Islet of Langerhans (tissue), 1 donor: Measurements from ENCODE around the gene EPHA7.

Source experiments
- FAIRE-seq: peaks from one replicate; lab custom pipeline; 2011; peaks lifted over from hg19 to GRCh38; lab: Jason Lieb, UNC

The EPHA7 gene

GRCh38 chr6:93419304-93420162 lies at the start of gene EPHA7:
TSS of gene EPHA7 (minus strand) at chr6:93419559. CDS start at chr6:93419341, 218 bp downstream.
- FAIRE-seq = no peak

- FAIRE-seq = no peak
Measured at GRCh38 chr6:93468291-93468690, 48.9 kb upstream of the EPHA7 start.

GRCh38 chr6:93454533-93454932 lies 35.2 kb upstream of the EPHA7 start:
- no peak for FAIRE-seq

- FAIRE-seq = no peak
Measured at GRCh38 chr6:93453956-93454355, 34.6 kb upstream of the EPHA7 start.

GRCh38 chr6:93447874-93448273 lies 28.5 kb upstream of the EPHA7 start:
- FAIRE-seq = no peak

GRCh38 chr6:93437491-93437890 lies 18.1 kb upstream of the EPHA7 start:
- no peak for FAIRE-seq

GRCh38 chr6:93433592-93433991 lies 14.2 kb upstream of the EPHA7 start:
- no peak for FAIRE-seq

GRCh38 chr6:93424303-93425064 lies 5.1 kb upstream of the EPHA7 start:
- FAIRE-seq = no peak

GRCh38 chr6:93423542-93423941 lies 4.2 kb upstream of the EPHA7 start:
- no peak for FAIRE-seq

GRCh38 chr6:93420163-93420795 lies 920 bp upstream of the EPHA7 start:
- FAIRE-seq = no peak

- no peak for FAIRE-seq
Measured at GRCh38 chr6:93418408-93419303, 703 bp downstream of the EPHA7 start.

GRCh38 chr6:93418033-93418407 lies 1.3 kb downstream of the EPHA7 start:
- FAIRE-seq = no peak

GRCh38 chr6:93417421-93418013 lies 1.8 kb downstream of the EPHA7 start:
- no peak for FAIRE-seq

GRCh38 chr6:93416571-93417420 lies 2.6 kb downstream of the EPHA7 start:
- no peak for FAIRE-seq

- no peak for FAIRE-seq
Measured at GRCh38 chr6:93413190-93413589, 6.2 kb downstream of the EPHA7 start.

GRCh38 chr6:93412452-93412851 lies 6.9 kb downstream of the EPHA7 start:
- FAIRE-seq = peak; percentile 24

- peak; percentile 38 for FAIRE-seq
Measured at GRCh38 chr6:93407186-93407585, 12.2 kb downstream of the EPHA7 start.

- FAIRE-seq = no peak
Measured at GRCh38 chr6:93403390-93403789, 16.0 kb downstream of the EPHA7 start.

- no peak for FAIRE-seq
Measured at GRCh38 chr6:93398723-93399122, 20.6 kb downstream of the EPHA7 start.

- FAIRE-seq = no peak
Measured at GRCh38 chr6:93394471-93394870, 24.9 kb downstream of the EPHA7 start.
